ENCODE data around the gene SRGAP2C. TPM values are rescaled to one million over a fixed set of nuclear protein-coding genes. Genes with fewer than 3 reads are reported as not detected.
"Not testable (repeated sequence)": the region's sequence is repeated elsewhere in the genome, so short reads cannot be mapped to it uniquely, and the experiment has no call there.

The SRGAP2C gene
- total and polyA plus RNA-seq, 11 donors, result 2.2 to 23.2 (median 7.7) TPM

DNA sequence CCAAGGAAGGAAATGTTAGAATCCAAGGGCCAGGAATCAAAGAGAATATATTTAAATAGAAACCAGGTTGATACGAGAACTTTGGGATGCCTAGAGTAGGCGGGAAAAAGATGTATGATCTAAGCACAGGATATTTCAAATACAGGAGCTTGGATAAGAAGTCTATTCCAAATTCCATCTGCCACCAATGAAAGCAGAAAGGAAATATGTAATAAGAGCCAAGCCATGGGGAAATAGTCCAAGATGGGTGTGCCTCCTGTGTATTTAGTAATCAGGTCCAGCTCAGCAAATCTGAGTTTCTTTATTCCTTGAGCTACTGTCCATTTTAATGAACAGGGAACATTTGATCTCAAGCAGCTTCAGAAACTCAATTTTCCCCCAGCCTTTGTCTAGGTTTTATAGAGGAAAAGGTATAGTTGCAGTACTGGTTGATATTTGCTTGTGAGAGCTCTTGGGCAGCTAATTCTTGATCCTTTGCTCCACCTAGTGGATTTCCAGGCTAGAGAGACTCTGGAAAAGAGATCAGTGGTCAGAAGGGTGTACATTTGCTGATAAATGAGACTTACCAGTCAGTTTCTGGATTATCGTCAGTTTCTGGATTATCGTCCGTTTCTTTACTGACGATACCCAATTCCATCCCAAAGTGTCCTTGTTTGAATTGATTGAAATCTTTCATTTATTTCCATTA is 29.0 kb upstream of the SRGAP2C start:
- intact Hi-C loops (cut with DNase I), result not testable (repeated sequence)
- ATAC-seq, result peak in 1 of 4 donors; percentile 53

DNA sequence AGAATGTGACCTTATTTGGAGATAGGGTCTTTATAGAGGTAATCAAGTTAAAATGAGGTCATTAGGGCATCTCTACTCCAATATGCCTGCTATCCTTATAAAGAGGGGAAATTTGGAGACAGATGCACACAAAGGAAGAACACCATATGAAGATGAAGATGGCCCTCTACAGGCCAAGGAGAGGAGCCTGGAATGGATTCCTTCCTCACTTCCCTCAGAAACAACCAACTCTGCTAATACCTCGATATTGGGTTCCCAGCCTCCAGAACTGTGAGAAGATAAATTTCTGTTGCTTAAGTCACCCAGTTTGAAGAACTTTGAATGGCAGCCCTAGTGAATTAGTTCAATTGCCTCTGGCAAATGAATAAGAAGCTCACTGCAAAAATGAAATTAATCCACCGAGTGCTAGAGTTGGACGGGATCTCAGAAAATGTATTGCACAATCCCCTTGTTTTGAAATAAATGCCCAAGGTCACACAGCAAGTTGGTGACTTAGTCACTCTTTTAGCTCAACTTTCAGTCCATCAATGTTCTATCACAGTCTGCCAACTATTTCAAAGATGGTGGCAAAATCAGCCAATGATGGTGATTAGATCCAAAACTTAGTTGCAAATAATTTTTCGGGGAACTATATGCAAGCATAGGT is 27.7 kb upstream of the SRGAP2C start:
- H3K36me3 ChIP-seq; H3K27me3 ChIP-seq; intact Hi-C loops (cut with DNase I); H3K4me1 ChIP-seq; DNase-seq; H3K4me3 ChIP-seq; H3K27ac ChIP-seq; H3K9me3 ChIP-seq: not testable (repeated sequence)
- ATAC-seq, result peak in 2 of 4 donors; percentile 42 to 46
- no CpG with 5 or more reads among the region's 4 CpGs for WGBS, 4 donors

More for the DNA sequence above, 29.0 kb upstream of the SRGAP2C start:
- TF ChIP-seq, protein P1, sequence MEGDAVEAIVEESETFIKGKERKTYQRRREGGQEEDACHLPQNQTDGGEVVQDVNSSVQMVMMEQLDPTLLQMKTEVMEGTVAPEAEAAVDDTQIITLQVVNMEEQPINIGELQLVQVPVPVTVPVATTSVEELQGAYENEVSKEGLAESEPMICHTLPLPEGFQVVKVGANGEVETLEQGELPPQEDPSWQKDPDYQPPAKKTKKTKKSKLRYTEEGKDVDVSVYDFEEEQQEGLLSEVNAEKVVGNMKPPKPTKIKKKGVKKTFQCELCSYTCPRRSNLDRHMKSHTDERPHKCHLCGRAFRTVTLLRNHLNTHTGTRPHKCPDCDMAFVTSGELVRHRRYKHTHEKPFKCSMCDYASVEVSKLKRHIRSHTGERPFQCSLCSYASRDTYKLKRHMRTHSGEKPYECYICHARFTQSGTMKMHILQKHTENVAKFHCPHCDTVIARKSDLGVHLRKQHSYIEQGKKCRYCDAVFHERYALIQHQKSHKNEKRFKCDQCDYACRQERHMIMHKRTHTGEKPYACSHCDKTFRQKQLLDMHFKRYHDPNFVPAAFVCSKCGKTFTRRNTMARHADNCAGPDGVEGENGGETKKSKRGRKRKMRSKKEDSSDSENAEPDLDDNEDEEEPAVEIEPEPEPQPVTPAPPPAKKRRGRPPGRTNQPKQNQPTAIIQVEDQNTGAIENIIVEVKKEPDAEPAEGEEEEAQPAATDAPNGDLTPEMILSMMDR (IDR thresholded peaks at IDR 0.05), result peak in 8 of 12 donors; percentile 7 to 47 (median 25)
- H3K36me3 ChIP-seq, H3K27ac ChIP-seq, H3K27me3 ChIP-seq, H3K9me3 ChIP-seq, H3K4me1 ChIP-seq, H3K4me3 ChIP-seq: not testable (repeated sequence)
- WGBS, 4 donors, result 41 to 63% (median 54%) methylated on average over 6 of the region's 6 CpGs
- peak in 1 of 5 donors; percentile 19 for DNase-seq

DNA sequence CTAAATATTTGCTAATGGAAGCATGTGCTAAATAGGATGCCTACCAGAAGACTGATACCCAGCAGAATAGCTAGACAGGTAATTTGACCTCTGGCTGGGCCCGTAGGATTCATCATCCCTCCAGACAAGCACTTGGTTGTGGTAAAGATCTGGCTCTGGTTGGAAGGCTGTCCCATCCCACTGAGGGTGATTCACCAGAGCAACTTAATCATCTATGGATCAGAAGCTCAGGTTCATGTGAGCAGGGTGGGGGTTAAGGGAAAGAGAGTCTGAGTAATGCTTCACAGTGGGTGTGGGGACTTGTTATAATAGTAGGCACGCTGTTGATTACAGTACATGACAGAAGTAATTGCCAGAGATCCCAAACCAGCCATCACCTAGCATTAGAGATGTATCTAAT is 27.2 kb upstream of the SRGAP2C start:
- H3K27ac ChIP-seq; H3K4me3 ChIP-seq; DNase-seq; H3K4me1 ChIP-seq; H3K27me3 ChIP-seq; H3K36me3 ChIP-seq; intact Hi-C loops (cut with DNase I); ATAC-seq; H3K9me3 ChIP-seq: not testable (repeated sequence)
- WGBS, 4 donors, result 88 to 93% methylated on average over 1 of the region's 2 CpGs; no CpG with 5 or more reads in 2 of the 4 donors

DNA sequence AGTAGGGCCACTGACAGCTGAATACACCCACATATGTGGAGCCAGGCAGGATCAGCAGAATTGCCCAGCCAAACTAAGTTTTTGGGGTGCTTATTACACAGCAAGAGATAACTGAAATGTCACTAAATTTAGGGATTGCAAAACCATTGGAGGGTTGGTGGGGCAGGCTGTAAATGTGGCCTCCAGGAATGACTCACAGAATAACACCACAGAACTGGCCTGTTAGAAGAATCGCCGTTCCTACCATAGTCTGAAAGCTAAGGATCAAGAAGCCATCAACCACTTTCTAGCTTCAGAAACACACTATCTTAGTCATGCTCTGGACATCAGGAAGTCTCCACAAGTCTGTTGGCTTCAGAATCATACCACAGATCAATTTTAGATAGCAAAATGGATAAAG is 24.7 kb upstream of the SRGAP2C start:
- H3K36me3 ChIP-seq; H3K27ac ChIP-seq; H3K4me1 ChIP-seq; H3K9me3 ChIP-seq; DNase-seq; ATAC-seq; H3K27me3 ChIP-seq; intact Hi-C loops (cut with DNase I); H3K4me3 ChIP-seq: not testable (repeated sequence)
- 75 to 97% (median 89%) methylated on average over 2 of the region's 2 CpGs for WGBS, 4 donors

DNA sequence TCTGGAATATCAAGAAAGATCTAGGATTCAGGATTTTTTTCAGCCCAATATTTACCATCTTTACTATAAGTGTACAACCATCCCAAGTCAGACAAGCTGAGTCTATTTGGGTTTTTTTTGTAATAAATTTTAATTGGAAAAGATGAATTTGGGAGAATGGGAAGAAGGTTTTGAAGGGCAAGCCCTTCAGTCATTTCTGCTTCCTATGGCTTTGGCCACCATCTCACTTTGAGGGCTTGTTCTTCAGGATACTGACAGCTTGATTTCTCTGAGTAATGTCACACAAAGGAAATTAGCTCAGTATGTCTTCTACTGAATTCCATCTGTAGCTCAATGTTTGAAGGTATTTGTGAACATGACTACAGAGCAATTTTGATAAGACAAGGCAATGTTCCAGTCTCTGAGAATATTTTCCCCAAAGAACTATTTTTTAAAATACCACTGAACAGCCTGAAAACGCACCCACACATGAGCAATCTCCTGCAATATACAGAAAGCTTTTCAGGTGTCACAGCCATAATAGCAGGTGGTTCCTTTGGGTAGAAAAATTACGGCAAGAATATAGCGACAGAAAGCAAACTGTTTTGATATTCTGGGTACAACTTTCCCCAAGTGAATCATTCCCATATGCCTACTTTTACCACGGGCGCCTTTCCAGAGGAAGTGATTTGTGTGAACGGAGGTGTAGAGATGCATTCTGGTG is 23.4 kb upstream of the SRGAP2C start:
- ATAC-seq; H3K4me1 ChIP-seq; H3K4me3 ChIP-seq; H3K27ac ChIP-seq; intact Hi-C loops (cut with DNase I); H3K9me3 ChIP-seq; DNase-seq; H3K36me3 ChIP-seq; H3K27me3 ChIP-seq: not testable (repeated sequence)
- WGBS, 4 donors, result 89 to 93% (median 90%) methylated on average over 3 of the region's 6 CpGs

DNA sequence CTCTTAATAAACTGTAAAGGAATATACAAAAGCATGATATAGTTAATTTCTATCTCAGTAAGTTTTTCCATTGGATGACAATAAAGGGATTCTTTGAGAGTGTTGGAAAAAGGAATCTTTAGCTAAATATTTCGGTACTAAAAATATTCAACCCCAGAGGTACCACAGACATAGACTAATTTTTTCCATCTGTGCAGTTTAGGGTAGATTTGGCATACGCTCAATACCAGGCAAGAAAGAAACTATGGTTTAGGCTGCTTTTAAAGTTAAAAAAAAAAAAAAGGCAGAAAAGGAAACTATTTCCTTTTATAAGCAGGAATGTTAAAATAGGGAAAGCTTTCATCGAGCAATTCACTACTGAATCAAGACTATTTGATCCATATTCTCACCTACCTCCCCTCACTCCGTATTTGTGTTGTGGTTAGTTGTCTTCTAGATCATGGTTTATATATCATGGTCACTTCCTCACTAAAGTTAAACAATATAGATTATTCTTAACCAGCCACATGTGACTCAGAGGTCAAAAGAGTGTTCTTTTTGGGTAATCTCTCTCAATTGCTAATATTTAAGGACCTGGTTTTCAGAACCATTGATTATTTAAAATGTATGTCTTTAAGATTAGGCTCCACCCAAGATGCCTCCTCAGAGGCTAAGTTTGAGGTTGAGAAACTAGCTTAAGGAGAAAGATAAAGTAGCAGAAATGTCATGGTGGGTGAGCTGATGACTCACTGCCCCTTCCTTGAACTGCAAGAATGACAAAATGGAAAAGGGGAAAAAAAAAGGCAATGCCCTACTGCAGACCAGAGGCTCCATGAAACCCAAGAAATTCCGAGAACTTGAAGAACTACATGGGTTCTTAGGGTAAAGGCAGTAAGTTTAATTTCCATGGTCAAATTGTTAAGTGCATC is 20.7 kb upstream of the SRGAP2C start:
- H3K9me3 ChIP-seq; H3K27me3 ChIP-seq; H3K27ac ChIP-seq; H3K36me3 ChIP-seq; H3K4me1 ChIP-seq; H3K4me3 ChIP-seq; ATAC-seq; DNase-seq; intact Hi-C loops (cut with DNase I): not testable (repeated sequence)
- WGBS, 4 donors, result 68 to 82% (median 73%) methylated on average over 3 to 4 of the region's 5 CpGs

DNA sequence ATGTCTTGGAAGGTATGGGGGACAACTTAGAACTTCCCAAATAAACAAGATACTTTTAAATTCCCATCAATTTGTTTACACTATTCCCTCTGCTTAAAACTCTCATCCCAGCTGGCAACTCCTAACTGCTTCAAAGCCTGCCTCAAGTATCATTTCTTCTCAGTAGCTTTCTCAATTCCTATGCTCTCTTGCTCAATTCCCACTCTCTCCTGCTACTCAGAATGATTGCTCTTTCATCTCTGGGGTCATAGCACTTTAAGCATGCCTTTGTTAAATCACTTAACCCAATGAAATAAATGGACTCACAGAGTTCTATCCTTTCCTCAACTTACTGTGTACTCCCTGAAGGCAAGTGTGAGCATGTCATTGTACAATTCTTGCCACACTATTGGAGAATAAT is 19.5 kb upstream of the SRGAP2C start:
- intact Hi-C loops (cut with DNase I); H3K27me3 ChIP-seq; H3K36me3 ChIP-seq; H3K9me3 ChIP-seq; DNase-seq; H3K4me1 ChIP-seq; ATAC-seq; H3K27ac ChIP-seq; H3K4me3 ChIP-seq: not testable (repeated sequence)

DNA sequence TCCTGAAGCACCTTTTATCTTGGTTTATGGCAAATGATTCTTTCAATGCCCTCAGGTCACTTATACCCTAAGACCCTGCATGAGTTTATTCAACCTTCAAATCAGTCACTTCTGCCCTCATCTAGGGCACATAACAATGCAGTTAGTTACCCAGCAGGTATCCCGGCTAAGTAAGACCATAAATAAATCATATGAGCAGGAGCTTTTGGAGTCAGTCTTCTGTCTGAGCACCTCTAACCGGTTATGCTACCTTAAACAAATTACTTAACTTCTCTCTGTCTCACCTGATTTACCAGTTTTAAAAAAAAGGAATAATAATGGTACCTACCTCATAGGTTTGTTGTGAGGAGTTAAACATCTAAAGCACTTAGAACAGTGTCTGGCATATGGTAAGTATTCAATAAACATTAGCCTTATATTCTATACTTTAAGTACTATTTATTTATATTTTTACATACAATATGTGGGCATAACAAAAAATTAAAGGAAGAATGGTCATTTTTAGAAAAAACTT is 17.5 kb upstream of the SRGAP2C start:
- H3K36me3 ChIP-seq; H3K9me3 ChIP-seq; H3K27me3 ChIP-seq; H3K27ac ChIP-seq; H3K4me1 ChIP-seq; intact Hi-C loops (cut with DNase I); ATAC-seq; DNase-seq; H3K4me3 ChIP-seq: not testable (repeated sequence)
- 95 to 100% (median 98%) methylated on average over 2 of the region's 2 CpGs for WGBS, 4 donors

DNA sequence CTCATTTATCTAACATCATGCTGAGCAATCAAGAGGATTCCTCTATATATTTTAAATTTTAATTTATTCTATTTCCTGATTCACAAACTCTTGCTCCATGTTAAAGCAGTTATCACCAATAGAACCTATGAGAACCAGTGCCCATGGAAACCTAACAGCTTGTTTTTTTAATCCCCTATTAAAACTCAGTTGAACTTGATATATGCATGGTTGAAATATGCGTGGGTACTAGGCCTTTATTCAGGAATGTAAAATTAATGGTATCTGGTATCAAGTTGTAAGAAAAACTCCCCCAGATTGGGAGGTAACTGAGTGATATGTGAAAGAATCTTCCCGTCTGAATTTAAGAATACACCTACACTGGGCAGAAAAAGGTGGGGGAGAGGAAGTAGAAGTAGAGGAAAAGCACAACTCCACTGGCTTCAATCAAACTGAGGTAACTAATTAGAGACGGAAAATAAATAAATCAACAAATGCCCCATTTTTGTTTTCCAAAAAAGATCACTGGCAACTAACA is 16.6 kb upstream of the SRGAP2C start:
- H3K27ac ChIP-seq; ATAC-seq; H3K27me3 ChIP-seq; DNase-seq; H3K4me1 ChIP-seq; H3K9me3 ChIP-seq; H3K36me3 ChIP-seq; H3K4me3 ChIP-seq; intact Hi-C loops (cut with DNase I): not testable (repeated sequence)
- WGBS, 4 donors, result 94 to 100% (median 96%) methylated on average over 1 to 2 of the region's 3 CpGs; no CpG with 5 or more reads in 1 of the 4 donors
